ENCODE data around the gene ARFGEF3.

DNA sequence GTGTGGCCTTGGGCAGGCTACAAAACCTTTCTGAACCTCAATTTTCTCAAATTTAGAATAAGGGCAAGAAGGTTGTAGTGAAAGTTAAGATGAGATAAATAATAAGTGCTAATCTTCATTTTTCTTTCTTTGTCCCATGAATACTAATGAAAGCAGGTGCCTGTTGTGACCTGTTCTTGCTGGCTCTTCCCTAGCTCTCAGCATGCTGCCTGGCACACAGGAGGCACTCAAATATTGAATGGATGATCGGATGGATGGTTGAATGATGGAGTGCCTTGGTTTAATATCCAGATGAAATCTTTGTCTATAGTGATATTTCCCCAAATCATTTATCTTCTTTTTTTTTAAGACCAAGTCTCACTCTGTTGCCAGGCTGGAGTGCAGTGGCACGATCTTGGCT, 41.6 kb downstream of the ARFGEF3 start:
- TF ChIP-seq, protein P1, sequence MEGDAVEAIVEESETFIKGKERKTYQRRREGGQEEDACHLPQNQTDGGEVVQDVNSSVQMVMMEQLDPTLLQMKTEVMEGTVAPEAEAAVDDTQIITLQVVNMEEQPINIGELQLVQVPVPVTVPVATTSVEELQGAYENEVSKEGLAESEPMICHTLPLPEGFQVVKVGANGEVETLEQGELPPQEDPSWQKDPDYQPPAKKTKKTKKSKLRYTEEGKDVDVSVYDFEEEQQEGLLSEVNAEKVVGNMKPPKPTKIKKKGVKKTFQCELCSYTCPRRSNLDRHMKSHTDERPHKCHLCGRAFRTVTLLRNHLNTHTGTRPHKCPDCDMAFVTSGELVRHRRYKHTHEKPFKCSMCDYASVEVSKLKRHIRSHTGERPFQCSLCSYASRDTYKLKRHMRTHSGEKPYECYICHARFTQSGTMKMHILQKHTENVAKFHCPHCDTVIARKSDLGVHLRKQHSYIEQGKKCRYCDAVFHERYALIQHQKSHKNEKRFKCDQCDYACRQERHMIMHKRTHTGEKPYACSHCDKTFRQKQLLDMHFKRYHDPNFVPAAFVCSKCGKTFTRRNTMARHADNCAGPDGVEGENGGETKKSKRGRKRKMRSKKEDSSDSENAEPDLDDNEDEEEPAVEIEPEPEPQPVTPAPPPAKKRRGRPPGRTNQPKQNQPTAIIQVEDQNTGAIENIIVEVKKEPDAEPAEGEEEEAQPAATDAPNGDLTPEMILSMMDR (conservative IDR thresholded peaks at IDR 0.05; ENCODE audit: low read depth, low read length), result no peak
- TF ChIP-seq EZH2phosphoT487 (IDR thresholded peaks at IDR 0.05; ENCODE audit: borderline replicate concordance, low read length) (no peak), EZH2 (IDR thresholded peaks at IDR 0.05; ENCODE audit: low read length, unreplicated experiment) (no peak)
